22Rv1 (cell line): ENCODE data around the gene PACSIN3.
A peak's percentile ranks its signal among the peaks of the same experiment; 100 is the strongest.

Experiments used
- ZFX ChIP-seq: fragments of 450-650 bp; IDR thresholded peaks from 2 replicates; pipeline ENCODE4 v1.6.1; 2017; ENCODE audit warnings: antibody characterized with exemption, borderline replicate concordance
- TF ChIP-seq, protein P1 (sequence below): fragments of 450-650 bp; IDR thresholded peaks from 2 replicates; pipeline ENCODE4 v1.5.1; 2017; ENCODE audit warnings: mild to moderate bottlenecking

DNA sequence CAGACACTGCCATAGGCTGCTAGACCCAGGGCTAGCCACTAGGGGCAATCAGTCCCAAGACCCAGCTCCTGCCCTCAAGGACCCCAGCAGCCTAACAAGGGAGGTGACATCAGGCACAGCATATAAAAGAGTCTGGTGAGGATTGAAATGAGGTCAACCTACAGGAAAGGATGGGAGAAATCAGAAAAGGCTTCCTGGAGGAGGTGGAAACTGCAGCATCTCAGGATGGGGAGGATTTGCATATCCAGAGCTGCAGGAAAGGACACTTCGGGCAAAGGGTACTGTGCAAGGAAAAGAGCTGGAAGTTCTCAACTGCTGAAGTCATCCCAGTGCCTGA is 6.6 kb downstream of the PACSIN3 start:
- TF ChIP-seq, protein P1, sequence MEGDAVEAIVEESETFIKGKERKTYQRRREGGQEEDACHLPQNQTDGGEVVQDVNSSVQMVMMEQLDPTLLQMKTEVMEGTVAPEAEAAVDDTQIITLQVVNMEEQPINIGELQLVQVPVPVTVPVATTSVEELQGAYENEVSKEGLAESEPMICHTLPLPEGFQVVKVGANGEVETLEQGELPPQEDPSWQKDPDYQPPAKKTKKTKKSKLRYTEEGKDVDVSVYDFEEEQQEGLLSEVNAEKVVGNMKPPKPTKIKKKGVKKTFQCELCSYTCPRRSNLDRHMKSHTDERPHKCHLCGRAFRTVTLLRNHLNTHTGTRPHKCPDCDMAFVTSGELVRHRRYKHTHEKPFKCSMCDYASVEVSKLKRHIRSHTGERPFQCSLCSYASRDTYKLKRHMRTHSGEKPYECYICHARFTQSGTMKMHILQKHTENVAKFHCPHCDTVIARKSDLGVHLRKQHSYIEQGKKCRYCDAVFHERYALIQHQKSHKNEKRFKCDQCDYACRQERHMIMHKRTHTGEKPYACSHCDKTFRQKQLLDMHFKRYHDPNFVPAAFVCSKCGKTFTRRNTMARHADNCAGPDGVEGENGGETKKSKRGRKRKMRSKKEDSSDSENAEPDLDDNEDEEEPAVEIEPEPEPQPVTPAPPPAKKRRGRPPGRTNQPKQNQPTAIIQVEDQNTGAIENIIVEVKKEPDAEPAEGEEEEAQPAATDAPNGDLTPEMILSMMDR, result peak; percentile 64
- no peak for TF ChIP-seq ZFX
